PC-9 (cell line): ENCODE measurements around the gene ZNF512.

Source experiments
- CTCF ChIP-seq: fragments of 200-600 bp; sonication (generic); conservative IDR thresholded peaks from 2 replicates; pipeline ENCODE4 v1.6.1; 2017; ENCODE audit warnings: mixed run types, antibody characterized with exemption, mild to moderate bottlenecking, moderate library complexity
- EZH2 ChIP-seq: fragments of 200-600 bp; sonication (generic); IDR thresholded peaks from 2 replicates; pipeline ENCODE4 v1.8.0; 2017; ENCODE audit warnings: antibody characterized with exemption, low read depth

GRCh38 chr2:27552941-27553340 lies 29.9 kb upstream of the ZNF512 start:
- TF ChIP-seq CTCF (no peak), EZH2 (no peak)
